GM12891 (cell line): ENCODE results near the gene NDUFA8.

Experiments used
- POLR2A ChIP-seq: IDR thresholded peaks from 2 replicates; pipeline ENCODE4 v1.6.1; 2011; ENCODE audit warnings: low read depth, low read length, control low read depth
- POLR2AphosphoS5 ChIP-seq: IDR thresholded peaks from 2 replicates; pipeline ENCODE4 v1.6.1; 2011; ENCODE audit warnings: low read depth, low read length, control low read depth
- POU2F2 ChIP-seq: IDR thresholded peaks from 2 replicates; pipeline ENCODE4 v1.6.1; 2011; ENCODE audit warnings: low read depth, mild to moderate bottlenecking, control low read depth, low read length, moderate library complexity
- SPI1 ChIP-seq: IDR thresholded peaks from 2 replicates; pipeline ENCODE4 v1.6.1; 2011; ENCODE audit warnings: low read depth, low read length, control low read depth
- TAF1 ChIP-seq: IDR thresholded peaks from 2 replicates; pipeline ENCODE4 v1.6.1; 2011; ENCODE audit warnings: low read depth, low read length, control low read depth

GRCh38 chr9:122124528-122124927 is 35.1 kb downstream of the NDUFA8 start:
- TF ChIP-seq TAF1 (no peak), POLR2A (no peak), SPI1 (no peak), POLR2AphosphoS5 (no peak), POU2F2 (no peak)
